GM19395 (cell line): ENCODE data around the gene GPBP1.
"Not testable (repeated sequence)": the region's sequence is repeated elsewhere in the genome, so short reads cannot be mapped to it uniquely, and the experiment has no call there.

ENCODE experiments used
- ATAC-seq: cut with Tn5 transposase; IDR thresholded peaks from one replicate; pipeline ENCODE4 v1.9.1; 2021; ENCODE audit warnings: mild to moderate bottlenecking, moderate library complexity; ENCODE audit not compliant: unreplicated experiment

Gene GPBP1

GRCh38 chr5:57276353-57276752 is 102.5 kb downstream of the GPBP1 start:
- no peak for ATAC-seq

DNA sequence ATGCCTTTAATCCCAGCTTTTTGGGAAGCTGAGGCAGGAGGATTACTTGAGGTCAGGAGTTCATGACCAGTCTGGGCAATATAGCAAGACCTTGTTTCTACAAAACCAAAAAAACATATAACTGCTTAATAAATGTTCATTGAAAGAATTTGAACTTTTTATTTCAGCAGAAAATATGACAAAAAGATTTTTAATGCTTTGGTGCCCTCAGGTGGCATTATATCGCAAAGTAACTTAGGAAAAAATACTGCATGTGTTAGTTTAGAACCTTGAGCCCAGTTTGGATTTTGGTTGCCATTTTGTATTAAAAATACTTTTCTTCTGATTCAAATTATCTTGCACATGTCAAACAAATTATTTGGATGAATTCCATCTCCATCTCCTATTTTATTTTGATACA is 103.2 kb downstream of the GPBP1 start:
- ATAC-seq = no peak

DNA sequence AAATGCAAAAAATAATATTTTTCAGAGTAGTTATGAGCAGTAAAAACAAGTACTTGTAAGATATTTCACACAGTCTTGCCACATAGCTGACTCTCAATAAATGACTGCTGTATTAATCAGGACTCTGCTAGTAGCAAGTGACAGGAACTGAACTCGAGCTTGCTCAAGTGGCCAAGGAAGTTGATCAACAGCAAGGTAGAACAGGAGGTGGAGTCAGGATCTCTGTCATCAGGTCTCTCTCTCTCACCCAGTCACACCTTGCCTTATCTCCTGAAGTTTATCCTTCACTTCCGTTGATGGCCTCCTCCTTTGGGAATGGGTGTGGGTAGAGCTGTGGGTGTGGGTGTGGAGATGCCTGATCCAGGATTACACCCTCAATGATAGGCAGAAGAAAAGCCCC is 107.0 kb downstream of the GPBP1 start:
- ATAC-seq = no peak

DNA sequence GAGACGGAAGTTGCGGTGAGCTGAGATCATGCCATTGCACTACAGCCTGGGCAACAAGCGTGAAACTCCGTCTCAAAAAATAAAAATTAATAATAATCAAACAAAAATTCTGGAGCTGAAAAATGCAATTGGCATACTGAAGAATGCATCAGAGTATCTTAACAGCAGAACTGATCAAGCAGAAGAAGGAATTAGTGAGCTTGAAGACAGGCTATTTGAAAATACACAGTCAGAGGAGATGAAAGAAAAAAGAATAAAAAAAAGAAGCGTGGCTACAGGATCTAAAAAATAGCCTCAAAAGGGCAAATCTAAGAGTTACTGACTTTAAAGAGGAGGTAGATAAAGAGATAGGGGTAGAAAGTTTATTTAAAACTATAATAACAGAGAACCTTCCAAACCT is 111.2 kb downstream of the GPBP1 start:
- ATAC-seq = not testable (repeated sequence)

DNA sequence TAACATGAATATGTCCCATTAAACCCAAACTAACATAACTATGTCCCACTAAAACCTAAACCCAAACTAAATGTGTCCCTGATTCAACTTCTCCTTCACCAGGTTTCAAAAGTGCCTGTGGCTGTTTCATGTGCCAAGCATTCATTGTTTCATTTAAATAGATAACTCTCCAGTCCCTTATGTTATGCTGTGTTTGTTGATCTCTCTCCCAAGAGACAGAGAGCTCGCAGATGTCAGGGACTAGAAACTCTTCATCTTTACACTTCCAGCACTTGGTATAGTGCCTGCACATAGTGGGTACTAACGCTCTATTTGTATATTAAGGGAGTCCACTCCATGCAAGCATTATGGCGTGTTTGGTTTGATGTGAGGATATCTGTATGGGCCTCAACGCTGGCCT is 118.0 kb downstream of the GPBP1 start:
- no peak for ATAC-seq

GRCh38 chr5:57292336-57292735 is 118.5 kb downstream of the GPBP1 start:
- no peak for ATAC-seq

GRCh38 chr5:57298295-57298984 is 124.6 kb downstream of the GPBP1 start:
- ATAC-seq = peak; percentile 69

DNA sequence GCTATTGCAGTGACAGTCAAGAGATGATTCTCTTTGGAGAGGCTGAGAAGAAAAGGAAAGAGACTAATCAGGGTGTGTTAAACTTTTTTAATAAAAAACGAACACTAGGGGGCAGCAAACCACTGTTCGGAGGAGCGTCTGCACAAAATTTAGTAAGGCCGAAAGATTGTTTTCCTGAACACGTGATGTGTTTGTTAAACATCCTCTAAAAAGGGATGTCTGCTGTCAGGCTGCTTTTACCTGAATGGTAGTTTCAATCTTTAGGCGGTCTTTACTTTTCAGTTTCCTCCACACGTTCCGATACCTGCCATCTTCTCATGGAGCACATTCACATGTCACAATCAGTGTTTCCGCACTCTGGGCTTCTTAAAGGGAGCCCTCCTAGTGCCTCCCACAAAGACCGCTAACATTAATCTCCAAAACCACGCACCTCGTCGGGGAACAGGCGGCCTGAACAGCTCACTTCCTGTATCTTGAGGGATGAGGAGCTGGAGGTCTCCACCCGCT is 125.2 kb downstream of the GPBP1 start:
- peak; percentile 58 for ATAC-seq

DNA sequence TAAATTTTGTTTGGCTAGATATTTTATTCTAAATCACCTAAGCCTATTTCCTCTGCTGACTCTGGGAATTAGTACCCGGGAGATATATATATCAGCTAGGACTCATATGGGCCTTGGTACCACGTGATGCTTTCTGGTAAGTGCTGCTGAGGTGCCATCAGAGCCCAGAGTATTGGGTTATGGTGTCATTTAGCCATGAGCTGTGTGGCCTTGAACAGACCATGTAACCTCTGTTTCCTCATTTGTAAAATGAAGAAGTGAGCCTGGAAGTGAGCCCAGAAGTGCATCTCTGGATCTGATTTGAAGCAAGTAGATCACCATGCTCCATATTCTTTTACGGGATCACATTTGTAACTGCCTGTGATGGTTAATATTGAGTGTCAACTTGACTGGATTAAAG is 126.1 kb downstream of the GPBP1 start:
- no peak for ATAC-seq

DNA sequence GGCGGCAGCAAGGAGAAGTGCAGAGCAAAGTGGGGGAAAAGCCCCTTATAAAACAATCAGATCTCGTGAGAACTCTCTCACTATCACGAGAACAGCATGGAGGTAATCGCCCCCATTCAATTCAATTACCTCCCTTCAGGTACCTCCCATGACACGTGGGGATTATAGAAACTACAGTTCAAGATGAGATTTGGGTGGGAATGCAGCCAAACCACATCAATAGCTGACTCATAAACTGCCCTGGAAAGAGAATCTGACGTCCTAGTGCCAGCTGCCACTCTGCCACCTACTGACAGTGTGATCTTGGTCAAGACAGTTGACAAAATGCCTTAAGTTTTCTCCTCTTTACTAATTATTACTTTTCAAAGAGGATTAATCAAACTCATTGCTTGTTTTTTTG is 128.3 kb downstream of the GPBP1 start:
- ATAC-seq = no peak

DNA sequence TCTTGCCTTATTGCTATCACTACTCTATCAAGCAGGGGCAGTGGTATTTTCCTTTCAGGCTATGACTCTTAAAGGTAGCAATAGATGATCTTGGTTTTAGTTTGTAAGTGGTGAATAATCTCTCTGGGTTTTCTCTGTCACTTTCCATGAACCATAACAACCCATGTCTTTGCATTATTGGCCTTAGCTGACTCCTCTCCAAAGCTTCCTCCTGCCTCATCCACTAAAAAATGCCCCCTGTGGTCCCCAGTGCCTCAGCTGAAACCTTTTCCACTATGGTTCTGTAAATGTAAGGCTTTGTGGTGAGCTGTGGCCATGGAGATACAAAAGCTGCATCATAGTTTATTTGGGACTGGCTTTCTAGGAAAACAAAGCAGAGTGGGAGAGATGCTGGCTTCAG is 128.8 kb downstream of the GPBP1 start:
- no peak for ATAC-seq

GRCh38 chr5:57303985-57304384 is 130.1 kb downstream of the GPBP1 start:
- ATAC-seq = no peak

GRCh38 chr5:57304931-57305330 is 131.1 kb downstream of the GPBP1 start:
- no peak for ATAC-seq

GRCh38 chr5:57306359-57306758 is 132.5 kb downstream of the GPBP1 start:
- ATAC-seq = no peak

GRCh38 chr5:57307516-57307915 is 133.7 kb downstream of the GPBP1 start:
- no peak for ATAC-seq

GRCh38 chr5:57309022-57309421 is 135.2 kb downstream of the GPBP1 start:
- ATAC-seq = not testable (repeated sequence)

DNA sequence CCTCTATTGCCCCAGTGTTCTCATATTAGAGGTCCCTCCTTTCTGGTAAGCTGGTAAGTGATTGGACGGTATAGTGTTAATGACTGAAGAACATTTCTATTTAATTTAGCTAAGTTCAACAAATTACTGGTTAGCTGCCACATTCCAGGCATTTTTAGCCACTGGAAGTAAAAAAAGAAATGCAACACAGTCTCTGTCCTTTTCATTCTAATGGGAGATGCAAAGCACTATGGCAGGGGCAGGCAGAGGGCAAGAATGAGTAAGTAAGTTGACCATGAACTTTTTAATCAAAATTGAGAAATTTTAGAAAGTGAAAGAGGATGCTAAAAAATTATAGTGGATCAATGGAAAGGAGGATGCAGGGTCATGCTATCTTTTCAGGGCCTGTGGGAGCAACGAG is 137.4 kb downstream of the GPBP1 start:
- ATAC-seq = no peak

GRCh38 chr5:57311921-57312735 is 138.3 kb downstream of the GPBP1 start:
- ATAC-seq = no peak

GRCh38 chr5:57313716-57314115 is 139.9 kb downstream of the GPBP1 start:
- ATAC-seq = no peak
